Mammary epithelial cell (primary cell): ENCODE measurements around the gene TIFAB.

Experiments
- EZH2 ChIP-seq: IDR thresholded peaks from 2 replicates; pipeline ENCODE4 v1.6.1; 2012; ENCODE audit warnings: low read length, inconsistent platforms, borderline replicate concordance
- TF ChIP-seq, protein P1 (sequence below), 2 donors: IDR thresholded peaks in 1 of 2; conservative IDR thresholded peaks in 1 of 2; 2 replicates each; pipeline ENCODE4 v1.5.1; 2011 to 2012; ENCODE audit warnings: inconsistent platforms in 2 of 2, low read length in 2 of 2, mild to moderate bottlenecking in 2 of 2, control low read depth in 1 of 2, low read depth in 1 of 2; ENCODE audit not compliant: insufficient read depth in 1 of 2; ENCODE audit errors: extremely low read depth in 1 of 2

- TF ChIP-seq, protein P1, sequence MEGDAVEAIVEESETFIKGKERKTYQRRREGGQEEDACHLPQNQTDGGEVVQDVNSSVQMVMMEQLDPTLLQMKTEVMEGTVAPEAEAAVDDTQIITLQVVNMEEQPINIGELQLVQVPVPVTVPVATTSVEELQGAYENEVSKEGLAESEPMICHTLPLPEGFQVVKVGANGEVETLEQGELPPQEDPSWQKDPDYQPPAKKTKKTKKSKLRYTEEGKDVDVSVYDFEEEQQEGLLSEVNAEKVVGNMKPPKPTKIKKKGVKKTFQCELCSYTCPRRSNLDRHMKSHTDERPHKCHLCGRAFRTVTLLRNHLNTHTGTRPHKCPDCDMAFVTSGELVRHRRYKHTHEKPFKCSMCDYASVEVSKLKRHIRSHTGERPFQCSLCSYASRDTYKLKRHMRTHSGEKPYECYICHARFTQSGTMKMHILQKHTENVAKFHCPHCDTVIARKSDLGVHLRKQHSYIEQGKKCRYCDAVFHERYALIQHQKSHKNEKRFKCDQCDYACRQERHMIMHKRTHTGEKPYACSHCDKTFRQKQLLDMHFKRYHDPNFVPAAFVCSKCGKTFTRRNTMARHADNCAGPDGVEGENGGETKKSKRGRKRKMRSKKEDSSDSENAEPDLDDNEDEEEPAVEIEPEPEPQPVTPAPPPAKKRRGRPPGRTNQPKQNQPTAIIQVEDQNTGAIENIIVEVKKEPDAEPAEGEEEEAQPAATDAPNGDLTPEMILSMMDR (conservative IDR thresholded peaks at IDR 0.05 in 1 of 2, IDR thresholded peaks at IDR 0.05 in 1 of 2; ENCODE audit: extremely low read depth in 1 of 2, insufficient read depth in 1 of 2, low read depth in 1 of 2, low read length in 2 of 2), result no peak
- TF ChIP-seq EZH2, result no peak
Observed at GRCh38 chr5:135491552-135492318, 39.6 kb upstream of the TIFAB start.
